Activated CD4-positive, alpha-beta T cell treated with anti-CD3 and anti-CD28 coated beads for 24 hours (primary cell): ENCODE measurements around the gene TMEM126A.
"Not testable (repeated sequence)": the region's sequence is repeated elsewhere in the genome, so short reads cannot be mapped to it uniquely, and the experiment has no call there.

Source experiments
- DNase-seq, 2 donors: peaks; one replicate each; pipeline ENCODE4 v3.0.0-alpha.2; 2020; ENCODE audit warnings: low read depth in 2 of 2

TMEM126A gene

GRCh38 chr11:85647604-85648299 lies at the start of gene TMEM126A:
Gene TMEM126A, plus strand, starts transcription at chr11:85647967. Its CDS starts 2,289 bp downstream, at chr11:85650256.
- DNase-seq = peak; percentile 87 to 92

- DNase-seq = no peak
Observed at GRCh38 chr11:85599083-85599482, 48.7 kb upstream of the TMEM126A start.

- DNase-seq = no peak
Observed at GRCh38 chr11:85602526-85603213, 45.1 kb upstream of the TMEM126A start.

- no peak for DNase-seq
Observed at GRCh38 chr11:85603220-85603619, 44.5 kb upstream of the TMEM126A start.

- not testable (repeated sequence) for DNase-seq
Observed at GRCh38 chr11:85606237-85606636, 41.5 kb upstream of the TMEM126A start.

- DNase-seq = not testable (repeated sequence)
Observed at GRCh38 chr11:85608621-85609020, 39.1 kb upstream of the TMEM126A start.

GRCh38 chr11:85609286-85609685 lies 38.5 kb upstream of the TMEM126A start:
- DNase-seq = not testable (repeated sequence)

- DNase-seq = not testable (repeated sequence)
Observed at GRCh38 chr11:85611643-85612042, 36.1 kb upstream of the TMEM126A start.

- no peak for DNase-seq
Observed at GRCh38 chr11:85619499-85619898, 28.3 kb upstream of the TMEM126A start.

- no peak for DNase-seq
Observed at GRCh38 chr11:85620256-85620655, 27.5 kb upstream of the TMEM126A start.

- no peak for DNase-seq
Observed at GRCh38 chr11:85626496-85626895, 21.3 kb upstream of the TMEM126A start.

- DNase-seq = no peak
Observed at GRCh38 chr11:85627332-85627997, 20.3 kb upstream of the TMEM126A start, which contains the start of gene DLG2. Gene DLG2, minus strand, starts transcription at chr11:85627344.

GRCh38 chr11:85627998-85628770 lies 19.6 kb upstream of the TMEM126A start, which contains the start of gene TMEM126B:
Gene TMEM126B, plus strand, starts transcription at chr11:85628593. Its CDS starts 15 bp downstream, at chr11:85628608.
- DNase-seq = peak; percentile 94 to 96

GRCh38 chr11:85628771-85629341 lies 18.9 kb upstream of the TMEM126A start:
- no peak for DNase-seq

- no peak for DNase-seq
Observed at GRCh38 chr11:85634747-85635146, 13.0 kb upstream of the TMEM126A start.

GRCh38 chr11:85643191-85643614 lies 4.6 kb upstream of the TMEM126A start:
- no peak for DNase-seq

- DNase-seq = no peak
Observed at GRCh38 chr11:85647078-85647477, 689 bp upstream of the TMEM126A start.

- DNase-seq = no peak
Observed at GRCh38 chr11:85651118-85651517, 3.4 kb downstream of the TMEM126A start.

GRCh38 chr11:85652786-85653447 lies 5.2 kb downstream of the TMEM126A start:
- no peak for DNase-seq

GRCh38 chr11:85654343-85654742 lies 6.6 kb downstream of the TMEM126A start:
- DNase-seq = not testable (repeated sequence)

- no peak for DNase-seq
Observed at GRCh38 chr11:85656777-85657176, 9.0 kb downstream of the TMEM126A start.
